Stimulated activated CD8-positive, alpha-beta memory T cell treated with anti-CD3 and anti-CD28 coated beads, Interleukin-15, amount 100 ng/mL, for 24 hours (primary cell): Measurements from ENCODE around the gene KIF20B.
"Not testable (repeated sequence)": the region's sequence is repeated elsewhere in the genome, so short reads cannot be mapped to it uniquely, and the experiment has no call there.

Source experiments
- DNase-seq: peaks from one replicate; pipeline ENCODE4 v3.0.0-alpha.2; 2020; ENCODE audit warnings: low read depth

The KIF20B gene

GRCh38 chr10:89684604-89685003 is 16.8 kb upstream of the KIF20B start:
- no peak for DNase-seq

- no peak for DNase-seq
Measured at GRCh38 chr10:89685936-89686335, 15.5 kb upstream of the KIF20B start.

- no peak for DNase-seq
Measured at GRCh38 chr10:89690027-89690426, 11.4 kb upstream of the KIF20B start.

- no peak for DNase-seq
Measured at GRCh38 chr10:89692416-89692815, 9.0 kb upstream of the KIF20B start.

- no peak for DNase-seq
Measured at GRCh38 chr10:89693176-89693575, 8.2 kb upstream of the KIF20B start.

GRCh38 chr10:89695307-89695706 is 6.1 kb upstream of the KIF20B start:
- no peak for DNase-seq

- no peak for DNase-seq
Measured at GRCh38 chr10:89697946-89698345, 3.4 kb upstream of the KIF20B start.

- DNase-seq: no peak
Measured at GRCh38 chr10:89699581-89700064, 1.8 kb upstream of the KIF20B start.

- no peak for DNase-seq
Measured at GRCh38 chr10:89700923-89701241, 508 bp upstream of the KIF20B start.

- no peak for DNase-seq
Measured at GRCh38 chr10:89702121-89702480, 711 bp downstream of the KIF20B start.

GRCh38 chr10:89705466-89705865 is 4.1 kb downstream of the KIF20B start:
- no peak for DNase-seq

- DNase-seq: no peak
Measured at GRCh38 chr10:89706011-89706410, 4.6 kb downstream of the KIF20B start.

- DNase-seq: no peak
Measured at GRCh38 chr10:89707372-89707771, 6.0 kb downstream of the KIF20B start.

- no peak for DNase-seq
Measured at GRCh38 chr10:89710753-89711152, 9.4 kb downstream of the KIF20B start.

GRCh38 chr10:89734616-89735015 is 33.2 kb downstream of the KIF20B start:
- DNase-seq: no peak

GRCh38 chr10:89738551-89739209 is 37.3 kb downstream of the KIF20B start:
- DNase-seq: no peak

- no peak for DNase-seq
Measured at GRCh38 chr10:89741126-89741762, 39.9 kb downstream of the KIF20B start.

GRCh38 chr10:89744026-89744425 is 42.6 kb downstream of the KIF20B start:
- no peak for DNase-seq

- DNase-seq: no peak
Measured at GRCh38 chr10:89745903-89746302, 44.5 kb downstream of the KIF20B start.

GRCh38 chr10:89750441-89750840 is 49.1 kb downstream of the KIF20B start:
- DNase-seq: no peak

GRCh38 chr10:89755374-89755773 is 54.0 kb downstream of the KIF20B start:
- DNase-seq: no peak

GRCh38 chr10:89759531-89759930 is 58.1 kb downstream of the KIF20B start:
- no peak for DNase-seq

GRCh38 chr10:89763671-89764070 is 62.3 kb downstream of the KIF20B start:
- not testable (repeated sequence) for DNase-seq

GRCh38 chr10:89771684-89772083 is 70.3 kb downstream of the KIF20B start:
- no peak for DNase-seq
